ENCODE data around the gene SLC16A9.

Gene SLC16A9

DNA sequence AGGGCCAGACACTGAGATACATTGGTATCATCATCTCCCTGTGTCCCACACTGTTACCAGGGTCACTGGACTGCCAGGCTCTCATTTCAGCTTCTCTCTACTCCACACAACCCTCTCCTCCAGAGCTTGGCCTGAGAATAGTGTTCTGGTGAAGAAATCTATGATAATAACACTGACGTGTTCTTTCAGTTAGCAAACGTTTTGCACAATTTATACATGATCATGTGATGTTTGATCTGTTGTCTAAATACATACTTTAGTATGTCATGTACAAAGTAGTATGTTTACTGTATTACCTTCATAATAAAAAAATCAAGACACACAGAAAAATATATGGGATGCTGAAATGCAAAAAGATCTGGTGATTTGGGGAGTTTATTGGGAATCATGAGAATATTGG is 5.0 kb downstream of the SLC16A9 start:
- TF ChIP-seq YY1 (IDR thresholded peaks at IDR 0.05; ENCODE audit: insufficient read depth, insufficient read length) (no peak), SUZ12 (IDR thresholded peaks at IDR 0.05; ENCODE audit: extremely low read depth, insufficient read depth, insufficient read length) (no peak), ZNF274 (IDR thresholded peaks at IDR 0.05; ENCODE audit: low read depth, low read length) (no peak)
- Histone ChIP-seq H3K4me3 (ENCODE audit: insufficient read length, low read depth) (no peak overlapping the region), H3K4me1 (ENCODE audit: insufficient read depth, insufficient read length) (no peaks in the 10 kb centered on the region), H3K9me3 (ENCODE audit: insufficient read depth, low read length) (no peaks in the 10 kb centered on the region), H3K36me3 (ENCODE audit: insufficient read depth, insufficient read length, low read length) (peaks cover 3% of the 10 kb centered on the region), H3K9ac (ENCODE audit: insufficient read length, low read depth) (no peak overlapping the region), H3K27me3 (ENCODE audit: insufficient read depth, insufficient read length) (peaks cover 8% of the 10 kb centered on the region)
- no peak for DNase-seq (ENCODE audit: low read depth, low spot score)

DNA sequence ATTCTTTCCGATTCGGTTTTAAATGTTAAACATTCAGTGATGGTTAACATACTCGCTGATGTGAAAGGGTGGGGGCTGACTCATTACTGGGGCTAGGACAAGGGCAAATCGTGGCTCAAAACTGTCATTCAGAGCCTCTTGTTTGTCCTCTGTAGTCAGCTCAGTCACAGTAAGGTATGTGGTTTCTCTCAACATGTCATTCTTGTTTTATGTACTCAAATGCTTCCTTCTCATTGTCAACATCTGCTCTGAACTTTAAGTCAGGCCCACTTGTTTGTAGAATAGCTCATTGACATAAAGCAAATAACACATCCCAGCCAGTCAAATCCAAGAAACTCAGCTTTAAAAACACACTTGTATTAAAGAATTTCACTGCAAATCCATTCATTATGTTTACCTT is 7.3 kb downstream of the SLC16A9 start:
- Histone ChIP-seq H3K9me3 (ENCODE audit: insufficient read depth, low read length) (no peaks in the 10 kb centered on the region), H3K4me3 (ENCODE audit: insufficient read length, low read depth) (no peak overlapping the region), H3K9ac (ENCODE audit: insufficient read length, low read depth) (no peak overlapping the region), H3K36me3 (ENCODE audit: insufficient read depth, insufficient read length, low read length) (peaks cover 3% of the 10 kb centered on the region), H3K4me1 (ENCODE audit: insufficient read depth, insufficient read length) (no peaks in the 10 kb centered on the region), H3K27me3 (ENCODE audit: insufficient read depth, insufficient read length) (no peaks in the 10 kb centered on the region)
- TF ChIP-seq ZNF274 (IDR thresholded peaks at IDR 0.05; ENCODE audit: low read depth, low read length) (no peak), SUZ12 (IDR thresholded peaks at IDR 0.05; ENCODE audit: extremely low read depth, insufficient read depth, insufficient read length) (no peak), YY1 (IDR thresholded peaks at IDR 0.05; ENCODE audit: insufficient read depth, insufficient read length) (no peak)
- DNase-seq (ENCODE audit: low read depth, low spot score): no peak

DNA sequence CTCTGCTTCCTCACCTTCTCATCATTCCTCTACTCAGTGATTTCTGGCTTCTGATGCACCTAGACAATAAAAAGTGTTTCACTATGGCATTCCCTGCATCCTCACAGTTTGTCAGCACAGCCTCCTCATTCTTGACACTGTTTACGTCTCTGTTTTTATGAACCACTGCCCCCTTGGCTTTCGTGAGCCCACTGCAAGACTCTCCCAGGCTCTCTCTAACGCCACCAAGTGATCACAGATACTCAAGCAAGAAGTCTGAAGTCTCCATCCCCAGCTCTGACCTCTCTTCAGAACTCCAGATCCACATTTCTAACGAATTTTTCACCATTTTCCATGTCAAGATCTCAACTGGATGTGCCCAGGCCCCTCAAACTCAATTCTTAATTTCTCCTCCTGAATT is 8.9 kb downstream of the SLC16A9 start:
- no peak overlapping the region for H3K9ac ChIP-seq (ENCODE audit: insufficient read length, low read depth)
- no peak for TF ChIP-seq ZNF274 (IDR thresholded peaks at IDR 0.05; ENCODE audit: low read depth, low read length)
- no peak for TF ChIP-seq SUZ12 (IDR thresholded peaks at IDR 0.05; ENCODE audit: extremely low read depth, insufficient read depth, insufficient read length)
- no peak for TF ChIP-seq YY1 (IDR thresholded peaks at IDR 0.05; ENCODE audit: insufficient read depth, insufficient read length)
- no peak for DNase-seq (ENCODE audit: low read depth, low spot score)

DNA sequence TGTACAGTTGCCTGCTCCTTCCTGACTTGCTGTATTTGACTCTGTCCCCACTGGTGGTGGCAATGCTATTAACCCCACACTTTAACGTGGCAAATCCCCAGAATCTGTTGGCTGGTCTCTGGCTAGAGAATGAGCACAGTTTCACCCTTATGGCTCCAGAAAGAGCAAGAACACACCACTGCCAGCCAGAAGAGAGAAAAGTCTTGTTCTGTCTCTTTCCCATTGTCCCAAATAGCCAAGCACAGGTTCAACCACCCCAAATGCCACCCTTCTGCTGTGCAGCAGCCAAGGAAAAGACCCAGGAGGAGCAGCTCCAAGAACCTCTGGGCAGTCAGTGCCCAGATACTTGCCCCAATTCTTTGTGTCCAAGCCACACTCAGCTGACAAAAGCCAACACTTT is 11.3 kb downstream of the SLC16A9 start:
- H3K27me3 ChIP-seq (ENCODE audit: insufficient read depth, insufficient read length): no peaks in the 10 kb centered on the region
- DNase-seq (ENCODE audit: low read depth, low spot score): no peak
- TF ChIP-seq ZNF274 (IDR thresholded peaks at IDR 0.05; ENCODE audit: low read depth, low read length) (no peak), SUZ12 (IDR thresholded peaks at IDR 0.05; ENCODE audit: extremely low read depth, insufficient read depth, insufficient read length) (no peak), YY1 (IDR thresholded peaks at IDR 0.05; ENCODE audit: insufficient read depth, insufficient read length) (no peak)

More for the DNA sequence above, 8.9 kb downstream of the SLC16A9 start:
- Histone ChIP-seq H3K4me1 (ENCODE audit: insufficient read depth, insufficient read length) (no peaks in the 10 kb centered on the region), H3K27me3 (ENCODE audit: insufficient read depth, insufficient read length) (no peaks in the 10 kb centered on the region), H3K36me3 (ENCODE audit: insufficient read depth, insufficient read length, low read length) (peaks cover 3% of the 10 kb centered on the region), H3K9me3 (ENCODE audit: insufficient read depth, low read length) (no peaks in the 10 kb centered on the region), H3K4me3 (ENCODE audit: insufficient read length, low read depth) (no peak overlapping the region)

DNA sequence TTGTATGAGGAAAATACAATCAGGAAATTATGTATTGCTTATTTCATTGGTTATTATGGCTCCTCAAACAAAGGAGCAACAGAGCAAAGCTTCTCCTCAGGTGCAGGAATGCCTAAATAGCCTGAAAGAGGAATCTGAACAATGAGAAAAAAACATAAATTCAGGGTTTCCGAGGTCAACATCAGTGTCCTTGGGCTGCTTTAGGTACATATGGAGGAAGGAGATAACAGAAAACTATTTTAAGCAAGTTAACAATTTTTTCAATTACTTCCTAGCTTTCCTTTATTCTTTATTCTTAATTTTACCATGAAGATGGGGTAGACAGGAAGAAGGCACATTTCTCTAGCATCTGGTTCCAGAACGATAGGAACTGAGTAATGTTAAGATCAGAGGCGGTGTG is 14.0 kb downstream of the SLC16A9 start:
- Histone ChIP-seq H3K9ac (ENCODE audit: insufficient read length, low read depth) (no peak overlapping the region), H3K9me3 (ENCODE audit: insufficient read depth, low read length) (no peaks in the 10 kb centered on the region), H3K36me3 (ENCODE audit: insufficient read depth, insufficient read length, low read length) (no peaks in the 10 kb centered on the region), H3K27me3 (ENCODE audit: insufficient read depth, insufficient read length) (no peaks in the 10 kb centered on the region), H3K4me1 (ENCODE audit: insufficient read depth, insufficient read length) (no peaks in the 10 kb centered on the region), H3K4me3 (ENCODE audit: insufficient read length, low read depth) (no peak overlapping the region)
- no peak for DNase-seq (ENCODE audit: low read depth, low spot score)
- TF ChIP-seq ZNF274 (IDR thresholded peaks at IDR 0.05; ENCODE audit: low read depth, low read length): no peak
- TF ChIP-seq YY1 (IDR thresholded peaks at IDR 0.05; ENCODE audit: insufficient read depth, insufficient read length): no peak
- TF ChIP-seq SUZ12 (IDR thresholded peaks at IDR 0.05; ENCODE audit: extremely low read depth, insufficient read depth, insufficient read length): no peak

More for the DNA sequence above, 11.3 kb downstream of the SLC16A9 start:
- no peaks in the 10 kb centered on the region for H3K9me3 ChIP-seq (ENCODE audit: insufficient read depth, low read length)
- peaks cover 3% of the 10 kb centered on the region for H3K36me3 ChIP-seq (ENCODE audit: insufficient read depth, insufficient read length, low read length)
- H3K4me3 ChIP-seq (ENCODE audit: insufficient read length, low read depth): no peak overlapping the region
- no peak overlapping the region for H3K9ac ChIP-seq (ENCODE audit: insufficient read length, low read depth)
- H3K4me1 ChIP-seq (ENCODE audit: insufficient read depth, insufficient read length): no peaks in the 10 kb centered on the region

DNA sequence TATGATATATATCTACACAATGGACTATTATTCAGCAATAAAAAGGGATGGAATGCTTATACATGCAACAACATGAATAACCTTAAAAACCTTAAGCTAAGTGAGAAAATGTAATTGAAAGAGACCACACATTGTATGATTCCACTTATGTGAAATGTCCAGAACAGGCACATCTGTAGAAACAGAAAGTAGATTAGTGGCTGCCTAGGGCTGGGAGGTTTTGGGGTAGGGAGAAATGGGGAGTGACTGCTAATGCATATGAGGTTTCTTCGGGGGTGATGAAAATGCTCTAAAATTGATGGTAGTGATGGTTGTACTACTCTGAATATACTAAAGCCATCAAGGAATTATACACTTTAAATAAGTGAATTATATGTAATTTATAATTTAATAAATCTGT is 14.7 kb downstream of the SLC16A9 start:
- Histone ChIP-seq H3K9ac (ENCODE audit: insufficient read length, low read depth) (no peak overlapping the region), H3K36me3 (ENCODE audit: insufficient read depth, insufficient read length, low read length) (no peaks in the 10 kb centered on the region), H3K9me3 (ENCODE audit: insufficient read depth, low read length) (no peaks in the 10 kb centered on the region), H3K4me1 (ENCODE audit: insufficient read depth, insufficient read length) (no peaks in the 10 kb centered on the region), H3K27me3 (ENCODE audit: insufficient read depth, insufficient read length) (no peaks in the 10 kb centered on the region), H3K4me3 (ENCODE audit: insufficient read length, low read depth) (no peak overlapping the region)
- DNase-seq (ENCODE audit: low read depth, low spot score): no peak
- TF ChIP-seq YY1 (IDR thresholded peaks at IDR 0.05; ENCODE audit: insufficient read depth, insufficient read length) (no peak), ZNF274 (IDR thresholded peaks at IDR 0.05; ENCODE audit: low read depth, low read length) (no peak), SUZ12 (IDR thresholded peaks at IDR 0.05; ENCODE audit: extremely low read depth, insufficient read depth, insufficient read length) (no peak)

DNA sequence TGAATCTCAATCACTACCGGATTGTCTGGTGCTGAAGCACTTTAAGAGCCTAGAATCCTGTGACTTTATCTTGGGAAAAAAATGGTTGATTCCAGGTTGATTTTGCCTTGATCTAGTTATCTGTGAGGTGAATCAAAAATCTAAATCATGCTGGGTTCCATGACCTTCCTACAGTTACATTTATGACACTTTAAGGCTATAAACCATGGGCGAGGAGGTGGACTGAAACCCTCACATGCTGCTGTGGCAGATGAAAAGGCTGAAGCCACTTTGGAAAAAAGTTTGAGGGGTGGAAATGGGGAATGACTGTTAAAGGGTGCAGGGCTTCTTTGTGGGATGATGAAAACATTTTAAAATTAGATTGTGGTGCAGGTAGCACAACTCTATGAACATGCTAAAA is 17.5 kb downstream of the SLC16A9 start:
- H3K9me3 ChIP-seq (ENCODE audit: insufficient read depth, low read length): no peaks in the 10 kb centered on the region
- no peak overlapping the region for H3K4me3 ChIP-seq (ENCODE audit: insufficient read length, low read depth)
- no peak for DNase-seq (ENCODE audit: low read depth, low spot score)
- TF ChIP-seq SUZ12 (IDR thresholded peaks at IDR 0.05; ENCODE audit: extremely low read depth, insufficient read depth, insufficient read length) (no peak), YY1 (IDR thresholded peaks at IDR 0.05; ENCODE audit: insufficient read depth, insufficient read length) (no peak), ZNF274 (IDR thresholded peaks at IDR 0.05; ENCODE audit: low read depth, low read length) (no peak)
- no peaks in the 10 kb centered on the region for H3K36me3 ChIP-seq (ENCODE audit: insufficient read depth, insufficient read length, low read length)
- H3K9ac ChIP-seq (ENCODE audit: insufficient read length, low read depth): no peak overlapping the region
- no peaks in the 10 kb centered on the region for H3K27me3 ChIP-seq (ENCODE audit: insufficient read depth, insufficient read length)
- H3K4me1 ChIP-seq (ENCODE audit: insufficient read depth, insufficient read length): no peaks in the 10 kb centered on the region

Measured in NT2/D1 (cell line).